HUDEP-2 (cell line): ENCODE measurements around the gene EP300.
"Not testable (repeated sequence)": the region's sequence is repeated elsewhere in the genome, so short reads cannot be mapped to it uniquely, and the experiment has no call there.

ENCODE experiments used
- DNase-seq, 76 experiments: peaks; one replicate each; lab custom pipeline; 2025; ENCODE audit not compliant: unreplicated experiment in 76 of 76; lab: John Stamatoyannopoulos, UW

Gene EP300

GRCh38 chr22:41076857-41077256, 15.5 kb upstream of the EP300 start:
- no peak for DNase-seq

- DNase-seq = no peak
Observed at GRCh38 chr22:41078931-41079330, 13.5 kb upstream of the EP300 start.

- DNase-seq = no peak
Observed at GRCh38 chr22:41085842-41086241, 6.5 kb upstream of the EP300 start.

GRCh38 chr22:41091132-41092022, 1.0 kb upstream of the EP300 start:
- peak in 75 of 76 experiments; percentile 52 to 99 (median 97) for DNase-seq

GRCh38 chr22:41092847-41093411, 537 bp downstream of the EP300 start:
- DNase-seq = peak in 29 of 76 experiments; percentile 2 to 51 (median 23)

- peak in 7 of 76 experiments; percentile 3 to 22 (median 7) for DNase-seq
Observed at GRCh38 chr22:41094041-41094593, 1.7 kb downstream of the EP300 start.

GRCh38 chr22:41096391-41096790, 4.0 kb downstream of the EP300 start:
- no peak for DNase-seq

- no peak for DNase-seq
Observed at GRCh38 chr22:41096841-41097240, 4.4 kb downstream of the EP300 start.

GRCh38 chr22:41099036-41099435, 6.6 kb downstream of the EP300 start:
- no peak for DNase-seq

- no peak for DNase-seq
Observed at GRCh38 chr22:41106122-41106968, 14.0 kb downstream of the EP300 start.

GRCh38 chr22:41106969-41107325, 14.6 kb downstream of the EP300 start:
- DNase-seq = not testable (repeated sequence)

GRCh38 chr22:41110968-41111367, 18.6 kb downstream of the EP300 start:
- DNase-seq = no peak

- DNase-seq = no peak
Observed at GRCh38 chr22:41116342-41116741, 23.9 kb downstream of the EP300 start.

GRCh38 chr22:41117127-41117965, 25.0 kb downstream of the EP300 start:
- DNase-seq = no peak

GRCh38 chr22:41123151-41123550, 30.8 kb downstream of the EP300 start:
- DNase-seq = no peak

GRCh38 chr22:41124086-41124485, 31.7 kb downstream of the EP300 start:
- no peak for DNase-seq

GRCh38 chr22:41127451-41127850, 35.1 kb downstream of the EP300 start:
- no peak for DNase-seq

GRCh38 chr22:41128606-41129005, 36.2 kb downstream of the EP300 start:
- no peak for DNase-seq

GRCh38 chr22:41132550-41132949, 40.2 kb downstream of the EP300 start:
- no peak for DNase-seq

GRCh38 chr22:41140365-41140957, 48.1 kb downstream of the EP300 start:
- DNase-seq = no peak
